SK-N-SH (cell line): ENCODE measurements around the gene ETS1. TPM values are rescaled to one million over a fixed set of nuclear protein-coding genes. Genes with fewer than 3 reads are reported as not detected.

Source experiments
- CTCF ChIA-PET: fragments of 300-600, 350-600 bp; formaldehyde crosslinking; extraction: SDS; loops from one replicate; lab custom pipeline; 2021; lab: Yijun Ruan, JAX
- POLR2A ChIA-PET: fragments of 350-600 bp; sonication (Branson Sonifier 250); formaldehyde crosslinking; extraction: SDS; loops from one replicate; lab custom pipeline; 2020; ENCODE audit warnings: antibody characterized with exemption, inconsistent platforms; lab: Yijun Ruan, JAX
- DNase-seq: peaks from one replicate; pipeline ENCODE4 v3.0.0; 2012
- H2AFZ ChIP-seq: fragments of 200-600 bp; sonication (generic); 2 replicates; pipeline ENCODE4 v1.8.1; 2016; ENCODE audit warnings: antibody characterized with exemption, mild to moderate bottlenecking, low read depth
- H3F3A ChIP-seq: fragments of 200-600 bp; sonication (generic); replicated peaks from 2 replicates; pipeline ENCODE3; 2016; ENCODE audit warnings: antibody characterized with exemption, mild to moderate bottlenecking; ENCODE audit not compliant: insufficient read depth
- H3K27ac ChIP-seq, 2 experiments: fragments of 200-500 bp in 1 of 2; fragments of 200-600 bp in 1 of 2; sonication (Bioruptor generic) in 1 of 2; sonication (generic), shearing (Covaris generic) in 1 of 2; 2 replicates each; pipeline versions ENCODE4 v1.5.1 to v1.6.1; 2014 to 2016; ENCODE audit warnings: low read depth in 2 of 2, inconsistent platforms in 1 of 2, low read length in 1 of 2, mild to moderate bottlenecking in 1 of 2, mixed read lengths in 1 of 2
- H3K27me3 ChIP-seq: fragments of 200-600 bp; sonication (generic), shearing (Covaris generic); 2 replicates; pipeline ENCODE4 v1.6.1; 2016; ENCODE audit warnings: mixed run types; ENCODE audit not compliant: insufficient read depth
- H3K36me3 ChIP-seq, 2 experiments: fragments of 200-500 bp in 1 of 2; fragments of 200-600 bp in 1 of 2; sonication (Bioruptor generic) in 1 of 2; sonication (generic) in 1 of 2; replicated peaks in 1 of 2; 2 replicates each; pipeline versions ENCODE3 to v1.5.1; 2014 to 2016; ENCODE audit warnings: low read length in 1 of 2, mild to moderate bottlenecking in 1 of 2; ENCODE audit not compliant: insufficient read depth in 2 of 2, control insufficient read depth in 1 of 2
- H3K4me1 ChIP-seq, 2 experiments: fragments of 200-500 bp in 1 of 2; fragments of 200-600 bp in 1 of 2; sonication (Bioruptor generic) in 1 of 2; sonication (generic), shearing (Covaris generic) in 1 of 2; 2 replicates each; pipeline versions ENCODE4 v1.5.1 to v1.6.1; 2014 to 2016; ENCODE audit warnings: low read depth in 1 of 2, low read length in 1 of 2, mixed run types in 1 of 2; ENCODE audit not compliant: insufficient read depth in 2 of 2, control insufficient read depth in 1 of 2
- H3K4me2 ChIP-seq: fragments of 200-600 bp; sonication (generic), shearing (Covaris generic); 2 replicates; pipeline ENCODE4 v1.6.1; 2017; ENCODE audit warnings: mixed run types
- H3K4me3 ChIP-seq, 2 experiments: fragments of 200-500 bp in 1 of 2; fragments of 200-600 bp in 1 of 2; sonication (Bioruptor generic) in 1 of 2; sonication (generic), shearing (Covaris generic) in 1 of 2; 2 replicates each; pipeline versions ENCODE4 v1.5.1 to v1.8.1; 2014 to 2016; ENCODE audit warnings: low read depth in 2 of 2, inconsistent platforms in 1 of 2, low read length in 1 of 2, mild to moderate bottlenecking in 1 of 2, mixed read lengths in 1 of 2, moderate library complexity in 1 of 2
- H3K79me2 ChIP-seq: fragments of 200-600 bp; sonication (generic); 2 replicates; pipeline ENCODE4 v1.8.1; 2017; ENCODE audit warnings: mild to moderate bottlenecking; ENCODE audit not compliant: insufficient read depth
- H3K9ac ChIP-seq: fragments of 200-600 bp; sonication (generic); 2 replicates; pipeline ENCODE4 v1.6.1; 2017; ENCODE audit warnings: mixed run types
- H3K9me2 ChIP-seq: fragments of 200-600 bp; sonication (generic); 2 replicates; pipeline ENCODE4 v1.6.1; 2017; ENCODE audit warnings: mixed run types
- H3K9me3 ChIP-seq: fragments of 200-600 bp; sonication (generic); 2 replicates; pipeline ENCODE4 v1.6.1; 2017; ENCODE audit warnings: mixed run types, mild to moderate bottlenecking, moderate library complexity
- H4K20me1 ChIP-seq: fragments of 200-600 bp; sonication (generic); 2 replicates; pipeline ENCODE4 v1.6.1; 2017; ENCODE audit warnings: mild to moderate bottlenecking, mixed run types; ENCODE audit not compliant: insufficient read depth
- CTCF ChIP-seq: fragments of 200-600 bp; sonication (generic); IDR thresholded peaks from 2 replicates; pipeline ENCODE4 v1.6.1; 2017; ENCODE audit warnings: antibody characterized with exemption, mild to moderate bottlenecking, moderate library complexity
- ELF1 ChIP-seq: IDR thresholded peaks from 2 replicates; pipeline ENCODE4 v1.4.0; 2012
- EZH2phosphoT487 ChIP-seq: fragments of 200-600 bp; sonication (generic); IDR thresholded peaks from 2 replicates; pipeline ENCODE4 v1.6.1; 2017; ENCODE audit warnings: low read depth, mixed run types, mild to moderate bottlenecking, antibody characterized with exemption, moderate library complexity, borderline replicate concordance
- FOSL2 ChIP-seq: IDR thresholded peaks from 2 replicates; pipeline ENCODE4 v1.4.0; 2012; ENCODE audit warnings: low read depth, mild to moderate bottlenecking, moderate library complexity, borderline replicate concordance
- GATA2 ChIP-seq: sonication (generic); formaldehyde crosslinking; IDR thresholded peaks from 2 replicates; pipeline ENCODE4 v1.5.0; 2020; ENCODE audit warnings: mild to moderate bottlenecking, missing genetic modification reagents
- IRF3 ChIP-seq: fragments of 150-350 bp; IDR thresholded peaks from 2 replicates; pipeline ENCODE4 v1.6.1; 2016; ENCODE audit warnings: mild to moderate bottlenecking, low read depth, low read length
- JUND ChIP-seq: IDR thresholded peaks from 2 replicates; pipeline ENCODE4 v1.4.0; 2012
- MAX ChIP-seq: IDR thresholded peaks from 2 replicates; pipeline ENCODE4 v1.4.0; 2012; ENCODE audit warnings: low read depth
- MEF2A ChIP-seq: IDR thresholded peaks from 2 replicates; pipeline ENCODE4 v1.4.0; 2012; ENCODE audit warnings: low read depth, borderline replicate concordance
- NRF1 ChIP-seq: IDR thresholded peaks from 2 replicates; pipeline ENCODE4 v1.6.1; 2012; ENCODE audit warnings: low read depth, mild to moderate bottlenecking, low read length
- PBX3 ChIP-seq: IDR thresholded peaks from 2 replicates; pipeline ENCODE4; 2012
- RFX5 ChIP-seq: IDR thresholded peaks from 2 replicates; pipeline ENCODE4 v1.6.1; 2012; ENCODE audit warnings: mild to moderate bottlenecking, improper control_type of control experiment, low read length
- RXRA ChIP-seq: IDR thresholded peaks from 2 replicates; pipeline ENCODE4 v1.4.0; 2012; ENCODE audit warnings: low read depth, mild to moderate bottlenecking, borderline replicate concordance
- SIN3A ChIP-seq: IDR thresholded peaks from 2 replicates; pipeline ENCODE4 v1.6.1; 2012; ENCODE audit warnings: low read depth, mild to moderate bottlenecking, low read length, moderate library complexity, borderline replicate concordance
- SMC3 ChIP-seq: IDR thresholded peaks from 2 replicates; pipeline ENCODE4 v1.6.1; 2012; ENCODE audit warnings: low read depth, low read length, improper control_type of control experiment
- TAF1 ChIP-seq: IDR thresholded peaks from 2 replicates; pipeline ENCODE4 v1.6.1; 2012; ENCODE audit warnings: low read depth, mild to moderate bottlenecking, low read length, moderate library complexity, borderline replicate concordance
- YY1 ChIP-seq: IDR thresholded peaks from 2 replicates; pipeline ENCODE4 v1.4.0; 2012; ENCODE audit warnings: low read depth, mild to moderate bottlenecking
- WGBS: methylation state at CpG from one replicate; pipeline ENCODE4 v1.1.6; 2017; ENCODE audit warnings: low lambda C conversion rate; 5-methylcytosine and 5-hydroxymethylcytosine counted together
- polyA plus RNA-seq, 3 experiments: library from polyadenylated mRNA; depleted of rRNA; stranded (reverse); fragments of >200 nt; gene quantifications; 2 replicates each; pipeline ENCODE4 v1.2.3, GENCODE V29; 2012

ETS1 gene
- polyA plus RNA-seq, 1 of the 3 experiments (the other 2 are of a cell fraction) = 14.5 TPM

GRCh38 chr11:128623091-128623490 is 35.7 kb upstream of the ETS1 start:
- no peak overlapping the region for H3K9ac ChIP-seq
- no peak overlapping the region for H3K4me3 ChIP-seq
- no peaks in the 10 kb centered on the region for H3K27me3 ChIP-seq
- H3K27ac ChIP-seq = no peak overlapping the region
- ChIA-PET POLR2A (no interaction called here), CTCF (interaction anchor here (0.7 to 3.8 kb wide), 8 partner anchors 7 to 465 kb away, joined by 3 to 22 read pairs (median 6); no protein-coding TSS in a partner anchor)
- no peaks in the 10 kb centered on the region for H3K9me2 ChIP-seq
- WGBS = 88% methylated on average over 5 of the region's 5 CpGs
- no peaks in the 10 kb centered on the region for H3K36me3 ChIP-seq
- H3K79me2 ChIP-seq = no peaks in the 10 kb centered on the region
- H4K20me1 ChIP-seq = no peaks in the 10 kb centered on the region
- peaks cover 0 to 19% of the 10 kb centered on the region in 2 experiments; a peak in 1 of 4 replicates for H3K4me1 ChIP-seq
- TF ChIP-seq RXRA (no peak), RFX5 (no peak), TAF1 (no peak), JUND (no peak), SMC3 (no peak), IRF3 (no peak), CTCF (no peak), YY1 (no peak), GATA2 (no peak), FOSL2 (no peak)
- TF ChIP-seq, all 33 proteins: peak for 0
- Histone ChIP-seq H3F3A (no peaks in the 10 kb centered on the region), H3K9me3 (no peaks in the 10 kb centered on the region), H3K4me2 (no peak overlapping the region), H2AFZ (no peak overlapping the region)
- no peak for DNase-seq

GRCh38 chr11:128621601-128622501 is 34.5 kb upstream of the ETS1 start:
- Histone ChIP-seq H3K27me3 (no peaks in the 10 kb centered on the region), H3F3A (no peaks in the 10 kb centered on the region), H3K9me3 (no peaks in the 10 kb centered on the region), H3K79me2 (no peaks in the 10 kb centered on the region), H2AFZ (no peak overlapping the region), H3K27ac (no peak overlapping the region), H3K4me3 (no peak overlapping the region), H3K4me1 (peaks cover 0 to 18% of the 10 kb centered on the region in 2 experiments; a peak in 1 of 4 replicates), H3K9me2 (no peaks in the 10 kb centered on the region), H3K9ac (no peak overlapping the region), H3K4me2 (no peak overlapping the region), H4K20me1 (no peaks in the 10 kb centered on the region), H3K36me3 (no peaks in the 10 kb centered on the region)
- WGBS = 84% methylated on average over 16 of the region's 17 CpGs
- ChIA-PET POLR2A (no interaction called here), CTCF (interaction anchor here (0.9 to 3.8 kb wide), 7 partner anchors 8 to 450 kb away, joined by 3 to 17 read pairs (median 5); no protein-coding TSS in a partner anchor)
- TF ChIP-seq GATA2 (no peak), CTCF (no peak), SIN3A (no peak), RFX5 (no peak), NRF1 (no peak), ELF1 (no peak), PBX3 (no peak), MAX (no peak), EZH2phosphoT487 (no peak), MEF2A (no peak), TAF1 (no peak), YY1 (no peak), SMC3 (no peak)
- DNase-seq = no peak
